Kidney epithelial cell (primary cell): ENCODE results near the gene CUEDC2. TPM values are rescaled to one million over a fixed set of nuclear protein-coding genes. Genes with fewer than 3 reads are reported as not detected.
A peak's percentile ranks its signal among the peaks of the same experiment; 100 is the strongest.

Source experiments
- DNase-seq: peaks from one replicate; pipeline ENCODE4 v3.0.0-alpha.2; 2010; ENCODE audit warnings: low read depth
- H3K27me3 ChIP-seq: 2 replicates; pipeline ENCODE4 v1.6.0; 2011; ENCODE audit warnings: low read length; ENCODE audit not compliant: control insufficient read depth, insufficient read depth
- H3K36me3 ChIP-seq: 2 replicates; pipeline ENCODE4 v1.5.1; 2011; ENCODE audit warnings: low read length; ENCODE audit not compliant: control insufficient read depth, insufficient read depth
- H3K4me3 ChIP-seq: 2 replicates; pipeline ENCODE4 v1.5.1; 2011; ENCODE audit warnings: low read depth, mild to moderate bottlenecking, control low read depth, low read length
- CTCF ChIP-seq: IDR thresholded peaks from 2 replicates; pipeline ENCODE4 v1.5.1; 2011; ENCODE audit warnings: mild to moderate bottlenecking, moderate library complexity, low read length, control low read depth, inconsistent platforms; ENCODE audit not compliant: insufficient read depth, poor library complexity, severe bottlenecking
- total RNA-seq: library from RNA; depleted of rRNA; stranded (reverse); fragments of >200 nt; gene quantifications from 2 replicates; pipeline ENCODE4 v1.2.3, GENCODE V29; 2015

Gene CUEDC2
- total RNA-seq, 1 donor from 2014 or later = 93.9 TPM

DNA sequence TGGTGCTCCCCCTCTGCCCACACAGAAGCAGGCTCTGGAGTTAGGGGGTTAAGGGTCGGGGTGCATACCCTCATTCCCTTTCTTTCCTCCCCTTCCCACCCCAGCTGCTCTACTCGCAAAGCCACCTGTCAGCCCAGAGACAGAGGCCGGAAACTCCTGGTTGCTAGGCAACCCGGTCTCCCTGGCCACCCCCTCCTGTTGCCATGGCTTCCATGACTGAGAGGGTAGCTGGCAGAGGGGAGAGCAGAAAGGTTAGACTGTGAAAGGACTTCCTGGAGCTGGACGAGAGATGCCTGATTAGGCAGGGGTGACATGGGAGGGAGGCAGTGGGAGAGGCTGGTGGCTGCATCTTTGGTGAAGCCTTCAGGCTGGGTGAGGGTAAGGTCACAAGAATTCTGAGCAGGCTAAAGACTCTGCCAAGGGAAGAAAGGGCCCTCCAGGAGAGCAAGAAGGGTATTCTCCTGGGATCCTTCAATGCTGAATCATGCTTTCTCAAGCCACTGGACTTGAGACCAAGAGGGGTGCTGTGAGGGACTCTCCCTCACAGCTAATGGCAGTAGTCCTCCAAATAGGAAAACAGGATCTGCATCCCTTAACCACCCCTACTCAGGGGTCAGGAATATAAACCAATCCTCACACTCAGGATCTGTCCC, 19.2 kb downstream of the CUEDC2 start:
- DNase-seq = no peak
- Histone ChIP-seq H3K4me3 (no peak overlapping the region), H3K27me3 (peaks cover 61% of the 10 kb centered on the region), H3K36me3 (no peaks in the 10 kb centered on the region)
- TF ChIP-seq CTCF = no peak

DNA sequence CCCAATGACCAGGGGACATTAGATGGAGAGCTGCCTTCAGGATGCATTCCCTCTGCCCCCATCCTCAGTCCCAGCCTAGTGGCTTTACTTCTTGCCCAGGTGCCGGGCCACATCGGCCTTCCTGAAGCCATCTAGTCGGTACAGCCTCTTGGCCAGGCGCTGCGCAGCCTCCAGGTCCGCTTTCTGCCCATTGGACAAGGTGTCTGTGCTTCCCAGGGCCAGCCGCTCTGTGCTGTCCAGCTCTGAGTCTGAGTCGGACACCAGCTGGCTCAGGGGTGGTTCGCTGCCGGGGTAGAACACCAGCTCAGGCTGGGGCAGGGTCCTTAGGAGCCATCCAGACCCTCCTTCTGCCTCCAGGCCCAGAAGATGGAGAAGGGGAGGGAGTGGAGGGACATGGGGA, 20.1 kb downstream of the CUEDC2 start:
- no peak for TF ChIP-seq CTCF
- Histone ChIP-seq H3K27me3 (peaks cover 62% of the 10 kb centered on the region), H3K4me3 (no peak overlapping the region), H3K36me3 (no peaks in the 10 kb centered on the region)
- DNase-seq = no peak

DNA sequence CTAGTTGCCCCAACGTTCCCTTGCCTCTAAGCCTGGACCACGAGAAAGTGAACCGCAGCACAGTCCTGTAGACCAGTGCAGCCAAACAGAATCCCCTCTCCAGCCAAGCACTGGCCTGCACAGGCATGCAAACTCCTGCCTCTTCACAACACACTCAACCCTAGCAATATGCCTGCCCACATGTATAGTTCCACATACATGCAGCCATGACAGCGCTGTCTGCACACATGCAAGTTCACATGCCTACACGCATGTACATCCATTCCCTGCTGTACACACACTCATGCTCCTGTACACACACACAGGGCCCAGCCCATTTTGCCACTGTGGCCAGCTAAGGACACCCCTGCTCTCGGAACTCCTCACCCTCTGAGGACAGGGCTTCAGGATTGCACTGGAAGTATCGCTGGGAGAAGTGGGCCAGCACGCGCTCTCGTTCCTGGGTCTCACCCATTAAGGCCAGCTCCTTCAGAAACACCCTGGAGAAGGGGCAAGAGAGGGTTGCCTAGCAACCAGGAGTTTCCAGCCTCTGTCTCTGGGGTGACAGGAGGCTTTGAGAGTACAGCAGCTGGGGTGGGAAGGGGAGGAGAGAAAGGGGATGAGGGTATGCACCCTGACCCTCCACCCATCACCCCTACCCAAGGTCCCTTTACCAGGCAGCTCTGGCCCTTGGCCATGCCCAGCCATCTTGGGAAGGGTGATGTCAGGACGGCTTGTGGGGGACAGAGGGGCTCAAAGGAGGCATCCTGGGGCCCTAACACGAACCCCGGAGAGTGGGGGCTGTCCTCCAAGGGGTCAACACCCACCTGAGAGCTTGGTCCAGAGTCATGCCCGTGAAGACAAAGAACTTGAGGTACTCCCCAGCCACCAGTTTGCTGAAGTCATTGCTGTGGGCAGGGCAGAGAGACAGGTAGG, 20.8 kb downstream of the CUEDC2 start:
- no peak for DNase-seq
- TF ChIP-seq CTCF = no peak
- no peaks in the 10 kb centered on the region for H3K36me3 ChIP-seq
- H3K27me3 ChIP-seq = peaks cover 58% of the 10 kb centered on the region
- H3K4me3 ChIP-seq = no peak overlapping the region

GRCh38 chr10:102410429-102411073, 21.8 kb downstream of the CUEDC2 start:
- H3K4me3 ChIP-seq = peak overlapping the region; percentile 31
- peaks cover 58% of the 10 kb centered on the region for H3K27me3 ChIP-seq
- DNase-seq = no peak
- H3K36me3 ChIP-seq = no peaks in the 10 kb centered on the region
- no peak for TF ChIP-seq CTCF

GRCh38 chr10:102409604-102410428, 22.6 kb downstream of the CUEDC2 start:
- H3K27me3 ChIP-seq = peaks cover 56% of the 10 kb centered on the region
- H3K4me3 ChIP-seq = peak overlapping the region; percentile 31
- no peak for TF ChIP-seq CTCF
- no peak for DNase-seq
- no peaks in the 10 kb centered on the region for H3K36me3 ChIP-seq
